NT2/D1 (cell line): Measurements from ENCODE around the gene GPR4.

Experiments used
- DNase-seq: peaks from one replicate; pipeline ENCODE4 v3.0.0-alpha.2; 2011; ENCODE audit warnings: low read depth, low spot score
- H3K27me3 ChIP-seq: 2 replicates; pipeline ENCODE4 v1.6.0; 2011; ENCODE audit warnings: mild to moderate bottlenecking; ENCODE audit not compliant: insufficient read length, insufficient read depth
- H3K36me3 ChIP-seq: 2 replicates; pipeline ENCODE4 v1.6.1; 2011; ENCODE audit warnings: mild to moderate bottlenecking, low read length, mixed read lengths; ENCODE audit not compliant: insufficient read depth, insufficient read length
- H3K4me1 ChIP-seq: 2 replicates; pipeline ENCODE4 v1.5.1; 2011; ENCODE audit not compliant: insufficient read depth, insufficient read length
- H3K4me3 ChIP-seq: 2 replicates; pipeline ENCODE4 v1.5.1; 2011; ENCODE audit warnings: low read depth; ENCODE audit not compliant: insufficient read length
- H3K9ac ChIP-seq: 2 replicates; pipeline ENCODE4 v1.6.0; 2011; ENCODE audit warnings: low read depth; ENCODE audit not compliant: insufficient read length
- H3K9me3 ChIP-seq: 2 replicates; pipeline ENCODE4 v1.5.1; 2011; ENCODE audit warnings: mild to moderate bottlenecking, low read length; ENCODE audit not compliant: insufficient read depth
- SUZ12 ChIP-seq: IDR thresholded peaks from 2 replicates; pipeline ENCODE4 v1.6.1; 2011; ENCODE audit not compliant: insufficient read length, insufficient read depth; ENCODE audit errors: extremely low read depth
- YY1 ChIP-seq: IDR thresholded peaks from 2 replicates; pipeline ENCODE4 v1.6.1; 2011; ENCODE audit not compliant: insufficient read length, insufficient read depth
- ZNF274 ChIP-seq: IDR thresholded peaks from 2 replicates; pipeline ENCODE4 v1.6.1; 2011; ENCODE audit warnings: mild to moderate bottlenecking, low read depth, low read length

The GPR4 gene

GRCh38 chr19:45601524-45602374 lies at the start of gene GPR4:
Gene GPR4, minus strand, starts transcription at chr19:45602212. Its CDS starts 10,346 bp downstream, at chr19:45591866.
- no peaks in the 10 kb centered on the region for H3K9me3 ChIP-seq
- H3K9ac ChIP-seq = no peak within 1 kb of the TSS
- peaks cover 48% of the 10 kb centered on the region for H3K27me3 ChIP-seq
- DNase-seq = no peak
- peaks cover 9% of the 10 kb centered on the region for H3K4me1 ChIP-seq
- H3K36me3 ChIP-seq = no peaks in the 10 kb centered on the region
- H3K4me3 ChIP-seq = peak within 1 kb of the TSS; percentile 33
- no peak for TF ChIP-seq ZNF274
- TF ChIP-seq SUZ12 = no peak
- TF ChIP-seq YY1 = no peak

GRCh38 chr19:45650722-45651121 lies 48.7 kb upstream of the GPR4 start:
- Histone ChIP-seq H3K9ac (no peak overlapping the region), H3K36me3 (no peaks in the 10 kb centered on the region), H3K27me3 (no peaks in the 10 kb centered on the region), H3K4me3 (no peak overlapping the region), H3K9me3 (0 out of 2 replicates have a peak, but pooled peaks cover 4% of the 10 kb centered on the region), H3K4me1 (peaks cover 5% of the 10 kb centered on the region)
- no peak for DNase-seq
- TF ChIP-seq ZNF274 (no peak), YY1 (no peak), SUZ12 (no peak)

DNA sequence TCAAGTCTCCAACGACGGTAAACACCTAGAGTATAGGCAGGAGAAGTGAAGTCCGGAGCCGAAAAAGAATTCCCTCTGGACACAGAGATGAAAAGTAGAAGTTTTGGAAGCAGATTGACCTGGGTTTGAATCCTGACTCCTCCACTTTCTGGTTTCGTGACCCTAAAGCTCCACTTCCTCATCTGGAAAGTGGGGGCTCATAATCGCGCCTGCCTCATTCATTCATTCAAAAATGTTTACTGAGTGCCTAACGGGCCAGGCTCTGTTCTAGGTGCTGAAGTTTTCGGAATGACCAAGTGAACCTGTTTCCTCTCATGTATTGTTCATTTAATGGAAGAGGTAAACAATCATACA lies 44.3 kb upstream of the GPR4 start:
- TF ChIP-seq SUZ12 (no peak), YY1 (no peak), ZNF274 (no peak)
- Histone ChIP-seq H3K9ac (no peak overlapping the region), H3K4me3 (no peak overlapping the region), H3K27me3 (no peaks in the 10 kb centered on the region), H3K9me3 (0 out of 2 replicates have a peak, but pooled peaks cover 4% of the 10 kb centered on the region), H3K4me1 (peaks cover 10% of the 10 kb centered on the region), H3K36me3 (no peaks in the 10 kb centered on the region)
- no peak for DNase-seq

DNA sequence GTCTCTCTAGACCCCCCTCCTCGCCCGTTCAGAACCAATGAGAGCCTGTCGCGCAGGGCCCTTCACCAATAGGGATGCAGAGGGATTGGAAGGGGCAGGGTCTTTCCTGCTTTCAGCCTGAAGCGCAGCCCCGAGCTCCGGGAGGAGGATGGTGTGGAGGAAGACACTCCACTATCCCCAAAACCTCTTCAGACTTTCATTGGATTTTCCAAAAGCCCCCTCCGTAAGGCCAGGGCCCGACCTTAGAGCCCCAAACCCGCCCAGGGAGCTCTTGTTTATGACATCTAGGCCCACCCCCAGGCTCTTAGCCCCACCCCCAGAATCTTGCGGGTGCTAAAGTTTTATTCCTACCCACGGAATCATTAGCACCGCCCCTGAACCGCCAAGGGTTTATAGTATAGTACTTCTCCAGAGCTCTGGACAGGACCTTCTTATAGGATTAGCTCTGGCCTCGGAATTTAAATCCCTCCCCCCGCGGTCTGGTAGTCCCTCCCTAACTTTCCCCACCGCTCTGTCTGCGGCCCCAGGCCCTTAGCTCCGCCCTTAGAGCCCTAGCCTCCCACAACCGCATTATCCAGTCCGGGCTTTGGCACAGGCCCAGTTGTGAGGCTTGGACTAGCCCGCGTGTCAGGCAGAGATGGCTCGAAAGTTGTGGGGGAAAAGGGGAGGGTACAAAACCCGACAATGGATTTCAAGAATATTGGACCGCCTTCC lies 43.8 kb upstream of the GPR4 start:
- no peak overlapping the region for H3K4me3 ChIP-seq
- TF ChIP-seq YY1 = no peak
- no peak for TF ChIP-seq SUZ12
- TF ChIP-seq ZNF274 = no peak
- no peak overlapping the region for H3K9ac ChIP-seq
- H3K36me3 ChIP-seq = no peaks in the 10 kb centered on the region
- 0 out of 2 replicates have a peak, but pooled peaks cover 4% of the 10 kb centered on the region for H3K9me3 ChIP-seq
- peaks cover 10% of the 10 kb centered on the region for H3K4me1 ChIP-seq
- DNase-seq = no peak
- H3K27me3 ChIP-seq = no peaks in the 10 kb centered on the region

DNA sequence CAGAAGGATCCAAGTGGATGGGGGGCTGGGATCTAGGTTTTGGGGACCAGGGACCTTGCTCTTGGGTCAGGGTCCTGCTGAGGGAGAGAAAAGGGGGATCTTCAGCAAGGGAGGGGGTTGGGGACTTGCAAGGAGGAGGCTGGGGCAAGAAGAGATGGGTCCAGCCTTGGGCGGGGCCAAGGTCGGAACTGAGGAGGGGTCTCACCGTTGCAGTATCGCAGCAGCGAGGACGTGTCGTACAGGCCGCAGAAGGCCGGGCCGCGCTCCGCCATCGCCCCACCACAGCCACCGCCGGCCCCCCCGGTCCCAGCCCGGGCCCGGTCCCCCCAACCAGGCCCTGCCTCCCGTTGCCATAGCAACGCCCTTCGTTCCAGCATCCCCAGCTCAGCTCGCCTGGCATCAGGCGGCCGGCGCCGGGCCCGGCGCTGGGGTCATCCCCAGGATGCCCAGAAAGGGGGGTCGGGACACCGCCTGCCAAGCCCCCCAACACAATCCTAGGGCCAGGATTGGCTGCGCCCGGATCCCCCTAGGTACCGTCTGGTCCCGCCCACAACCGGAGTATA lies 43.1 kb upstream of the GPR4 start:
- no peak for DNase-seq
- Histone ChIP-seq H3K9me3 (0 out of 2 replicates have a peak, but pooled peaks cover 4% of the 10 kb centered on the region), H3K9ac (no peak overlapping the region), H3K4me1 (peaks cover 10% of the 10 kb centered on the region), H3K4me3 (no peak overlapping the region), H3K36me3 (no peaks in the 10 kb centered on the region), H3K27me3 (no peaks in the 10 kb centered on the region)
- no peak for TF ChIP-seq ZNF274
- TF ChIP-seq SUZ12 = no peak
- TF ChIP-seq YY1 = no peak

- Histone ChIP-seq H3K9me3 (0 out of 2 replicates have a peak, but pooled peaks cover 4% of the 10 kb centered on the region), H3K27me3 (no peaks in the 10 kb centered on the region), H3K4me1 (peaks cover 10% of the 10 kb centered on the region), H3K4me3 (no peak overlapping the region), H3K36me3 (no peaks in the 10 kb centered on the region), H3K9ac (peak overlapping the region; percentile 53)
- no peak for TF ChIP-seq YY1
- TF ChIP-seq SUZ12 = no peak
- no peak for TF ChIP-seq ZNF274
- DNase-seq = no peak
Observed at GRCh38 chr19:45643927-45644771, 42.1 kb upstream of the GPR4 start.
